ENCODE measurements around the gene AP1S1. TPM values are rescaled to one million over a fixed set of nuclear protein-coding genes. Genes with fewer than 3 reads are reported as not detected.

Gene AP1S1
- total RNA-seq, 1 experiment from 2014 or later = 227 TPM

- Histone ChIP-seq H3K9me3 (ENCODE audit: insufficient read depth, low read depth) (no peaks in the 10 kb centered on the region), H4K20me1 (ENCODE audit: insufficient read depth) (no peaks in the 10 kb centered on the region), H3K4me2 (peak overlapping the region; percentile 92), H2AFZ (no peak overlapping the region), H3K36me3 (ENCODE audit: low read depth) (no peaks in the 10 kb centered on the region), H3K27ac (peak overlapping the region; percentile 99), H3K79me2 (ENCODE audit: low read depth) (peaks cover 15% of the 10 kb centered on the region; the same call in 1 of the 2 replicates), H3K4me3 (peak overlapping the region; percentile 50; the same call in 1 of the 2 replicates), H3K4me1 (replicated peaks; ENCODE audit: insufficient read depth) (peaks cover 92% of the 10 kb centered on the region), H3K27me3 (ENCODE audit: insufficient read depth, low read depth) (no peaks in the 10 kb centered on the region), H3F3A (ENCODE audit: insufficient read depth, low read depth) (peaks cover 96% of the 10 kb centered on the region), H3K9me2 (ENCODE audit: insufficient read depth) (no peaks in the 10 kb centered on the region)
- TF ChIP-seq EZH2 (IDR thresholded peaks at IDR 0.05; ENCODE audit: low read depth) = no peak
- TF ChIP-seq CTCF (conservative IDR thresholded peaks at IDR 0.05) = no peak
- DNase-seq = no peak
- CTCF ChIA-PET = interaction anchor here (0.7 to 1.3 kb wide), 2 partner anchors 21 to 38 kb away, joined by 3 to 4 read pairs; no protein-coding TSS in a partner anchor
- POLR2A ChIA-PET (ENCODE audit: unreplicated experiment) = interaction anchor here (0.9 to 1.6 kb wide), 2 partner anchors 23 to 38 kb away, joined by 16 to 17 read pairs; partner anchors contain the start of gene TRIM56
- BruUV-seq (replicated peaks) = TSS peak; percentile 5
- intact Hi-C loops (cut with micrococcal nuclease; ENCODE audit: unreplicated experiment) = loop anchor here (1.0 kb wide), 1 partner anchor 23 kb away; no protein-coding TSS in a partner anchor
These were observed 31.2 kb upstream of the AP1S1 start for GRCh38 chr7:101122933-101123702.

- peak overlapping the region; percentile 92 for H3K4me2 ChIP-seq
- no peaks in the 10 kb centered on the region for H3K9me3 ChIP-seq (ENCODE audit: insufficient read depth, low read depth)
- no peak for DNase-seq
- intact Hi-C loops (cut with micrococcal nuclease; ENCODE audit: unreplicated experiment) = no loop called here
- peaks cover 92% of the 10 kb centered on the region for H3K4me1 ChIP-seq (replicated peaks; ENCODE audit: insufficient read depth)
- POLR2A ChIA-PET (ENCODE audit: unreplicated experiment) = interaction anchor here (0.6 to 1.5 kb wide), 2 partner anchors 39 to 392 kb away, joined by 4 to 23 read pairs; no protein-coding TSS in a partner anchor
- TF ChIP-seq CTCF (conservative IDR thresholded peaks at IDR 0.05) (no peak), EZH2 (IDR thresholded peaks at IDR 0.05; ENCODE audit: low read depth) (no peak)
- no peaks in the 10 kb centered on the region for H3K9me2 ChIP-seq (ENCODE audit: insufficient read depth)
- H3K27me3 ChIP-seq (ENCODE audit: insufficient read depth, low read depth) = no peaks in the 10 kb centered on the region
- BruUV-seq (replicated peaks) = no TSS peak
- CTCF ChIA-PET = interaction anchor here (1.1 kb wide), 1 partner anchor 28 kb away, joined by 10 read pairs; no protein-coding TSS in a partner anchor
- H2AFZ ChIP-seq = no peak overlapping the region
- H3K4me3 ChIP-seq = no peak overlapping the region
- H3K36me3 ChIP-seq (ENCODE audit: low read depth) = no peaks in the 10 kb centered on the region
- peaks cover 15% of the 10 kb centered on the region; the same call in 1 of the 2 replicates for H3K79me2 ChIP-seq (ENCODE audit: low read depth)
- H3K27ac ChIP-seq = peak overlapping the region; percentile 99
- H3F3A ChIP-seq (ENCODE audit: insufficient read depth, low read depth) = peaks cover 90% of the 10 kb centered on the region
- no peaks in the 10 kb centered on the region for H4K20me1 ChIP-seq (ENCODE audit: insufficient read depth)
These were observed 30.6 kb upstream of the AP1S1 start for GRCh38 chr7:101123703-101124068.

GRCh38 chr7:101124376-101125056 lies 29.8 kb upstream of the AP1S1 start:
- BruUV-seq (replicated peaks) = TSS peak; percentile 39
- Histone ChIP-seq H3K9me2 (ENCODE audit: insufficient read depth) (no peaks in the 10 kb centered on the region), H3K4me1 (replicated peaks; ENCODE audit: insufficient read depth) (peaks cover 86% of the 10 kb centered on the region), H3K4me3 (no peak overlapping the region), H3K27ac (peak overlapping the region; percentile 99), H3K79me2 (ENCODE audit: low read depth) (peaks cover 15% of the 10 kb centered on the region; the same call in 1 of the 2 replicates), H3K4me2 (peak overlapping the region; percentile 92), H3F3A (ENCODE audit: insufficient read depth, low read depth) (peaks cover 82% of the 10 kb centered on the region), H3K9me3 (ENCODE audit: insufficient read depth, low read depth) (no peaks in the 10 kb centered on the region), H3K36me3 (ENCODE audit: low read depth) (no peaks in the 10 kb centered on the region), H4K20me1 (ENCODE audit: insufficient read depth) (no peaks in the 10 kb centered on the region), H3K27me3 (ENCODE audit: insufficient read depth, low read depth) (no peaks in the 10 kb centered on the region), H2AFZ (no peak overlapping the region)
- ChIA-PET CTCF (interaction anchor here (0.5 to 1.1 kb wide), 2 partner anchors 29 to 40 kb away, joined by 3 to 10 read pairs; no protein-coding TSS in a partner anchor), POLR2A (ENCODE audit: unreplicated experiment) (interaction anchor here (0.6 to 1.5 kb wide), 2 partner anchors 40 to 342 kb away, joined by 10 to 23 read pairs; no protein-coding TSS in a partner anchor)
- intact Hi-C loops (cut with micrococcal nuclease; ENCODE audit: unreplicated experiment) = no loop called here
- no peak for TF ChIP-seq CTCF (conservative IDR thresholded peaks at IDR 0.05)
- no peak for TF ChIP-seq EZH2 (IDR thresholded peaks at IDR 0.05; ENCODE audit: low read depth)
- peak; percentile 57 to 81 for DNase-seq
